ENCODE measurements around the gene RNF182. TPM values are rescaled to one million over a fixed set of nuclear protein-coding genes. Genes with fewer than 3 reads are reported as not detected.

Gene RNF182
- total and polyA plus RNA-seq, 10 of the 15 experiments (the other 5 are each of a cell fraction or from before 2014, with no cell fraction given), result not detected

DNA sequence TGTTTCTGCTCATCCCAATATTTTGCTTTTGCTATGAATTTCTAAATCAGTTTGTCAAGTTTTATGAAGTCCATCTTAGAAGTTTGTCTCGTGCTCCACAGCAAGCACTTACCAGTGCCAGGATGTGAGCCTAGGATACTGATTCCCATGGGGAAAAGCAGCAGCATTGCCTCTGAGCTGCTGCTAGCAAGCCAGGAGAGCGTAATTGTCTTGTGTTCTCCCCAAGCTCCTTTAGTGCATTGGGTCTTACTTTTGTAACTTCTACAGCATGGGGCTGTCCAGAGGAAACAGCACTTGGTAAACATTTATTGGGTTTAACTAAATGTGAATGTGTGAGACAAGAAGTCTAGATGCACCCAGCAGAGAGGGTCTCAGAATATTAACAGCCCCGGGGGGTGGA lies 76.1 kb downstream of the RNF182 start:
- TF ChIP-seq KDM1A (IDR thresholded peaks at IDR 0.05; ENCODE audit: borderline replicate concordance) (no peak), KLF5 (IDR thresholded peaks at IDR 0.05; ENCODE audit: partially characterized antibody) (no peak)
- RAD21 ChIA-PET (ENCODE audit: unreplicated experiment), result interaction anchor here (1.1 kb wide), 1 partner anchor 10 kb away, joined by 3 read pairs; no protein-coding TSS in a partner anchor
- Histone ChIP-seq H3K9me3 (replicated peaks; ENCODE audit: control insufficient read depth, insufficient read depth, low read length) (no peaks in the 10 kb centered on the region; the same call in 2 of the 3 replicates), H3K9ac (ENCODE audit: control insufficient read depth, insufficient read depth, low read length) (no peak overlapping the region), H3K4me1 (ENCODE audit: control insufficient read depth, insufficient read depth, low read length) (no peaks in the 10 kb centered on the region), H2AFZ (ENCODE audit: control insufficient read depth, low read depth, low read length) (no peak overlapping the region), H3K79me2 (ENCODE audit: control insufficient read depth, insufficient read depth, low read length) (no peaks in the 10 kb centered on the region), H3K4me2 (ENCODE audit: control insufficient read depth, insufficient read depth) (no peak overlapping the region), H4K20me1 (ENCODE audit: control insufficient read depth, insufficient read depth) (no peaks in the 10 kb centered on the region), H3K36me3 (ENCODE audit: control insufficient read depth in 2 of 2, insufficient read depth in 2 of 2, low read length in 1 of 2) (no peaks in the 10 kb centered on the region), H3K27me3 (replicated peaks in 1 of 2; ENCODE audit: control insufficient read depth in 2 of 2, insufficient read depth in 2 of 2, low read length in 1 of 2) (no peaks in the 10 kb centered on the region), H3K27ac (ENCODE audit: control insufficient read depth, insufficient read depth) (no peak overlapping the region), H3K4me3 (no peak overlapping the region)
- SMC1A ChIA-PET (ENCODE audit: uncharacterized antibody, unreplicated experiment), result no interaction called here
- intact Hi-C loops (cut with micrococcal nuclease; ENCODE audit: unreplicated experiment) (no loop called here), in situ Hi-C loops (cut with MboI) (no loop called here)
- WGBS (ENCODE audit: insufficient coverage, insufficient replicate concordance, low lambda C conversion rate, missing lambda C conversion rate), result 13% methylated on average over 3 of the region's 3 CpGs
- POLR2A ChIA-PET, result no interaction called here
- no TSS peak for BruUV-seq (replicated peaks)
- FAIRE-seq (no peak), ATAC-seq (no peak), DNase-seq (ENCODE audit: low read depth, low spot score) (no peak)
- CTCF ChIA-PET, result interaction anchor here (1.0 kb wide), 1 partner anchor 12 kb away, joined by 3 read pairs; no protein-coding TSS in a partner anchor

DNA sequence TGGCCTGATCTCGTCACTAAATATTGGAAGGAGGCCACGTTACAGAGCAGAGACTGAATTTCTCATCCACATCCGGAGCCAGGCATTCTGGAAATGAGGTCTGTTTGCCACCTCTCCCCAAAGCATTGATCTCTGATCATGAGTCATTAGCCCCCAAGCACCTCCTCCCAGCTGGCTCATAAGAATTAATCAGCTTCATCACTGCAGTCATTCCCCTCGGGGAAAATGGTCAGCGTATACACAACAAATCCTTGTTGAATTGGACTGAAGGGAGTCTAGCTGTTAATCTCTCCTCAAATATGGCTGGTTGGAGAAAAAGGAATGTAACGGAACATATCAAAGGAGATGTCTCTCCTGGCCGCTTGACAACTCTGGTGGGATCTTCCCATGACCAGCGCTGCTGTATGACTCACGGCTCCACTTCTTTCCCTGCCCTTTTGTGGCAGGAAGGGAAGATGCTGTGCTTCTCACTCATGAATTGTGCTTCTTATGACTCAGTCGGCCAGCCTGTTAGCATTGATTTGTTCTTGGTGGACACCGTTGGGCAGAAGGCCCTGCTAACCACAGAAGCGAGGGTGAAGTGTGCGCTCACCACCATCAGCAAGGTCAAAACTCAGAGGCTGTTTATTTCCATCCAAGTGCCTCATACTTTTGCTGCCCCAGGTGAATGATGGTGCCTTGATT lies 76.7 kb downstream of the RNF182 start:
- no peaks in the 10 kb centered on the region for H3K4me1 ChIP-seq (ENCODE audit: control insufficient read depth, insufficient read depth, low read length)
- POLR2A ChIA-PET, result no interaction called here
- in situ Hi-C loops (cut with MboI), result no loop called here
- ATAC-seq, result no peak
- H3K36me3 ChIP-seq (ENCODE audit: control insufficient read depth in 2 of 2, insufficient read depth in 2 of 2, low read length in 1 of 2), result no peaks in the 10 kb centered on the region
- no TSS peak for BruUV-seq (replicated peaks)
- no peaks in the 10 kb centered on the region for H3K79me2 ChIP-seq (ENCODE audit: control insufficient read depth, insufficient read depth, low read length)
- H3K27ac ChIP-seq (ENCODE audit: control insufficient read depth, insufficient read depth), result no peak overlapping the region
- SMC1A ChIA-PET (ENCODE audit: uncharacterized antibody, unreplicated experiment), result no interaction called here
- no peaks in the 10 kb centered on the region for H4K20me1 ChIP-seq (ENCODE audit: control insufficient read depth, insufficient read depth)
- H3K4me2 ChIP-seq (ENCODE audit: control insufficient read depth, insufficient read depth), result no peak overlapping the region
- H3K9ac ChIP-seq (ENCODE audit: control insufficient read depth, insufficient read depth, low read length), result no peak overlapping the region
- TF ChIP-seq ASH2L (IDR thresholded peaks at IDR 0.05; ENCODE audit: borderline replicate concordance, low read depth), result no peak
- no peak for TF ChIP-seq HCFC1 (IDR thresholded peaks at IDR 0.05; ENCODE audit: low read length)
- TF ChIP-seq, protein P1, sequence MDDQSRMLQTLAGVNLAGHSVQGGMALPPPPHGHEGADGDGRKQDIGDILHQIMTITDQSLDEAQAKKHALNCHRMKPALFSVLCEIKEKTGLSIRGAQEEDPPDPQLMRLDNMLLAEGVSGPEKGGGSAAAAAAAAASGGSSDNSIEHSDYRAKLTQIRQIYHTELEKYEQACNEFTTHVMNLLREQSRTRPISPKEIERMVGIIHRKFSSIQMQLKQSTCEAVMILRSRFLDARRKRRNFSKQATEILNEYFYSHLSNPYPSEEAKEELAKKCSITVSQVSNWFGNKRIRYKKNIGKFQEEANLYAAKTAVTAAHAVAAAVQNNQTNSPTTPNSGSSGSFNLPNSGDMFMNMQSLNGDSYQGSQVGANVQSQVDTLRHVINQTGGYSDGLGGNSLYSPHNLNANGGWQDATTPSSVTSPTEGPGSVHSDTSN (IDR thresholded peaks at IDR 0.05; ENCODE audit: insufficient replicate concordance, low read depth, low read length), result no peak
- intact Hi-C loops (cut with micrococcal nuclease; ENCODE audit: unreplicated experiment), result no loop called here
- RAD21 ChIA-PET (ENCODE audit: unreplicated experiment), result interaction anchor here (1.1 kb wide), 1 partner anchor 10 kb away, joined by 3 read pairs; no protein-coding TSS in a partner anchor
- FAIRE-seq, result no peak
- no peaks in the 10 kb centered on the region; the same call in 2 of the 3 replicates for H3K9me3 ChIP-seq (replicated peaks; ENCODE audit: control insufficient read depth, insufficient read depth, low read length)
- no peak for DNase-seq (ENCODE audit: low read depth, low spot score)
- no peak overlapping the region for H3K4me3 ChIP-seq
- H3K27me3 ChIP-seq (replicated peaks in 1 of 2; ENCODE audit: control insufficient read depth in 2 of 2, insufficient read depth in 2 of 2, low read length in 1 of 2), result no peaks in the 10 kb centered on the region
- CTCF ChIA-PET, result interaction anchor here (1.0 kb wide), 1 partner anchor 207 kb away, joined by 5 read pairs; no protein-coding TSS in a partner anchor
- no peak overlapping the region for H2AFZ ChIP-seq (ENCODE audit: control insufficient read depth, low read depth, low read length)
- WGBS (ENCODE audit: insufficient coverage, insufficient replicate concordance, low lambda C conversion rate, missing lambda C conversion rate), result 53% methylated on average over 13 of the region's 13 CpGs
